HG02642 (cell line): ENCODE results near the gene TUT1.
"Not testable (repeated sequence)": the region's sequence is repeated elsewhere in the genome, so short reads cannot be mapped to it uniquely, and the experiment has no call there.

Experiments used
- ATAC-seq: cut with Tn5 transposase; IDR thresholded peaks from one replicate; pipeline ENCODE4 v1.9.1; 2021; ENCODE audit warnings: mild to moderate bottlenecking; ENCODE audit not compliant: unreplicated experiment, poor library complexity

The TUT1 gene

DNA sequence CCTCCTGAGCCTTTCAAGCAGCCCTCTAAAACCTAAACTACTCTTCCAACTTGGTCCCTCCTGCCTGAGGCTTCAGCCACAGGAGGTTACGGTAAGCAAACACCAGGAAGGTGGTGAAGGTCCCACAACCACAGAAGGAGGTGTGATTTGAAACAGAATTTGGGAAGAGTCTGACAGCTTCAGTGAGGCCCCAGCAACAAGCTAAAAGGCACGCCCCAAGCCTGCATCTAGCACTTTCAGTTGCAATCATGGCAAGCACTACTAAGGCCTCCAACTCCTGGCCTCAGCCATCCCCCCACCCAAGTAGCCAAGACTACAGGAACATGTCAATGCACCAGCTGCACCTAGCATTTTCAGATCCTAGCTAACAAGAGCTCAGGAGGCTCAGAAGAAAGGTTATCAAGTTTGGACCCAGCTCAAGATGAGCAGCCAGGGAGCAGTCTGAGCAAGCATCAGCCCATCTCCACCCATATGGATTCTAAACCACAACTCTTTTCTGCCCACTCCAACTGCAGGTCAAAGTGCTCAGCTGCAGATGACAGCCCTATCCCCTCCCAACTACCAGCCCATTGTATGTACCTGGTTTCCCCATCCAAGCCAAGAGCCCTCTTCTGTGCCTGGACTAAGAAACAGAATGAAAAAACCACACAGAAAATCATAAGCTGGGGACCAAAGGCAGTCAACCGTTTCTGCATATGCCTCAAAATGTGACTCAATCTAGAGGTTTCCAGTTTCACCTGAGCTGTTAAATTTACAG is 34.3 kb downstream of the TUT1 start:
- peak; percentile 17 for ATAC-seq

DNA sequence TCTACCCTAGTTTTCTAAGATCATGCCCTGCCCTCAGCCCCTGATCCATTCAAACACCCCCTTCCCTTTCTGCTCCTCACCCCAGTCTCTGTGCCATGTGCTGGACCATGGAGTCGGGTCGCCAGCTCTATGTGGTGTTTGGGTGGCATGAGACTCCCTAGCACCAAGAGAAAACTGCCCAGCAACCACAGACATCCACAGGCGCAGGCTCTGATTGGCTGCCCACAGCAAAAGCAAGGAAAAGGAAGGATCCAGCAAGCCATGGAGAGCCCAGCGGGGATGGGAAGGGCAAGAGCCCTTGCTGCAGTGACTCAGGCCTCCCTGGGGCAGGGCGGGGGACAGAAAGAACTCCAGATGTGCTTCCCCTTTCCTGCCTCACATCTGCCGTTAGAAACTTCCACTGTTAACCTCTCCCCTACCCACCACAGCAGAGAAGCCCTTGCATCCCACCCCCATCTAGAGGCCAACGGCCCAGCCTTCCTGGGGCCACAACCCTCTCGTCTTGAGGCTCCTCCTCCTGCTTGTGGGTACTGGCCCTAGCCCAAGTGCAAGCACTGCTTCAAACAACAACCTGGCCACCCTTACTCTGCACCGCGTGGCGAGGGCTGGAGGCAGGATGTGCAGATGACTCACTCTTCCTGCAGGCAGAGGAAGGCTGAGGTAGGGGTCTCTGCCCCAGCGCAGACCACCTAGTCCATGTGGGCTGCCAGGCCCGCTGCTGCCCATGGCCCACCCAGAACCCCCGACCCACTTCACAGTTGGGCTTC is 35.0 kb downstream of the TUT1 start:
- peak; percentile 39 for ATAC-seq

DNA sequence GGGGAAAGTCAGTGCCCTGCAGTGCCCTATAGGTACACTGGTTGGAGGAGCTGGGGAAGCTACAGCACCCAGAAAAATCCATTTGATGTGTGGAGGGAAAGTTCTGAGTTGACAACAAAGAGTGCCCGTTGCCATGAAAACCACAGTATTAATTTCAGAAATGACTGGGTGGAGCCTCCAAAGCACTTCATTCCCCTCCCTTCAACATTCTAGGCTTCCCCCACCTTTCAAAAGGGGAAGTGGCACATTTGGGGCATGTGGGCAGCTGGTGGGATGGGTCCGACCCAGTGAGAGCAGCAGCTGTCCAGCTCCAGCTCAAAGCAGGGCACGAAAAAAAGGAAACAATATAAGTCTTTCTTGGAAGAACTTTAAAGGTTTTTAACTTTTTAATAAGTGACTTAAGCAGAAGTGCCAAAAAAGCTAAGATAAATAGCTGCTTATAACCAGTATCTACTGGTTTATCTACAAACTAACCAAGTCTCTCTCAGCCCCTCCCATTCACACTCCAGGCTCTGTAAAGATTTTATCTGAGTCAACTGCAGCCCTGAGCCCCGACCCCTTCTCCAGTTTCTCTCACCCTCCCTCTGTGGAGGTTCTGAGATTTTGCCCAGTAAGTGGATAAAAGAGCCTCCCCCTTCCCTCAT is 35.7 kb downstream of the TUT1 start:
- ATAC-seq, result peak; percentile 33

DNA sequence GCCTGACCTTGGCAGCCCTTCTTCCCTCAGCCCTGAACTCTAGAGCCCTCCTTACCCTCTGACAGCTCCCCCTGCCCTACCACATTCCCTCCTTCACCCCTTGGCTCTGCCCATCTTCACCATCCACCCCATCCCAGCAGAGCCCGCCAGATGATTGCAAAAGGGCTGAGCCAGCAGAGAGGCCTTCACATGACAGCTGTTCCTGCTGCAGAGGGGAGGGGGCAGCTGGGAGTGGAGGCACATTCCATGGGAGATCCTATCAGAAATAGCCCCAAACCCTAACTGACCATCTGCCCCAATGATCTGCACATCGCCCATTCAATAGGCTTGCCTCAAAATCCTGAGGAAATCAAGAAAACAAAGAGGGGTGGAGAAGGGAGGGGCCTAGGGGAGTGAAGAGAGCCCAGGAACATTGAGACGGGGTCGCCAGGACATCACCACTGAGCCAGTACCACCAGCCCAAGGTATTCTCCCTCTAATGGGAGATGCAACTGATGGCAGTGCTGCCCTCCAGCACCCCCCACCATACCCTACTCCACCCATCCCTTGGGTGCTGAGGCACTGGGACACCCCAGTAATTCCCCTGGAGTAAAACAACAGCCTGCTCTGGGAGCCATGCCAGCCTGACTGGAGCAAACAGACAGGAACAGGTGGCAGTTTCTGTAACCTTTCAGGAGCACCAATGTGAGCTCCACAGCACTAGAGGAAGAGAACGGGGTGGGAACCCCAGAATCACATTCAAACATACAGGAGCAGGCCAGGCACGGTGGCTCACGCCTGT is 36.7 kb downstream of the TUT1 start:
- ATAC-seq, result no peak

DNA sequence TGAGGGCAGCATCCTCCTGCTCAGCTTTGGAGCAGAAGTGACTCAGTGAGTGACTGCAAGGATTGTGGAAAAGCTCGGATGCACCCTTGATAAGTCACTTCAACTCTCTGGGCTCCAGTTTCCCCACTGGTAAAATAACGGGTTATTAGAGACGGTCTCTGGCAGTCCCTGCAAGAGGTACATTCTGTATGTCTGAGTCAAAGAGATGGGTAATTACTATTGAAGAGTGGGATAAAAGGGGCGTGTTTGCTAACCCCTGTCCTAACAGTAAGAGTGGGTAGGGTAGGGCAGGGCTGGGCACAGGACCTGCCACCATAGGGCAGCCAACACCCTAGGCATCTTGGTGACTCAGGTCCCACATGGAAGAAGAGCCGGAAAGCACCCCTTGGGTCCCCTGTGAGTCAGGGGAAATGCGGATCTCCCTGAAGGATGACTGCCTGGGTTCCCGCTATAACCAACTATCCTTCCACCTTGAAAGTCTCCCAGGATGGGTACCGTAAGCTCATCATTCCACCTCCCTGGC is 37.4 kb downstream of the TUT1 start:
- no peak for ATAC-seq

DNA sequence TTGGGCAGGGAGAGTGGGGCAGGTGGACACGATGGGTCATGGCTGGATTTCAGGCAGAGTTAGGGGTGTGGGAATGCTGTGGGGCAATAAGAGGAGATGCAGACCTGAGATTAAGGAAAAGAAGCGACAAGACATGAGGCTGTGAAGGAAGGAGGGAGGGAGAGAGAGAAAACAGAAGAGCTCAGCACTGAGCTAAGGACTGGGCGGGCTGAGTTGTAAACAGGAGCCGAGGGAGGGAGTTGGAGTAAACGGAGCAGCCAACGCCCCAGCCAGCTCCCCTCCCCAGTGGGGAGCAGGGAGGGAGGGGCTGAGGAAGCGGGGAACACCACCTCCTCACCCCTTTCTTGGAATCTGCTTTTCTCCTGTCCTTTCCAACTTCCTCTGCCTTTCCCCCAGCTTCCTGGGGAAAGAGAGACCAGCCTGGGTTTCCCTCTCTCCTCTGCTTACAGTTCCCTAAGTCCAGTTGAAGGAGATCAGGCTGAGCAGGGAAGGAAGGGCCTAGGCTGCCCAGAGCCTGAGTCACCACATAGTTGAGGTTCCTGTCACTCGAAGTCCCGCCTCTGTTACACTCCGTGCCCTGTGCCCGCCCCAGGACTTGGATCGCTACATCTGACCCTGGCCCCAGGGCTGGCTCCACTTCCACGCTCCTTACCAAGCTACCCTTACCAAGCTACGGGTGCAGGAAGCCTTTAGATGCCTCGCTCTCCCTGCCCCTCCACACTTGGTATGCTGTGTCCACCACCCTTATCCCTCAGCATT is 38.1 kb downstream of the TUT1 start:
- ATAC-seq, result no peak

DNA sequence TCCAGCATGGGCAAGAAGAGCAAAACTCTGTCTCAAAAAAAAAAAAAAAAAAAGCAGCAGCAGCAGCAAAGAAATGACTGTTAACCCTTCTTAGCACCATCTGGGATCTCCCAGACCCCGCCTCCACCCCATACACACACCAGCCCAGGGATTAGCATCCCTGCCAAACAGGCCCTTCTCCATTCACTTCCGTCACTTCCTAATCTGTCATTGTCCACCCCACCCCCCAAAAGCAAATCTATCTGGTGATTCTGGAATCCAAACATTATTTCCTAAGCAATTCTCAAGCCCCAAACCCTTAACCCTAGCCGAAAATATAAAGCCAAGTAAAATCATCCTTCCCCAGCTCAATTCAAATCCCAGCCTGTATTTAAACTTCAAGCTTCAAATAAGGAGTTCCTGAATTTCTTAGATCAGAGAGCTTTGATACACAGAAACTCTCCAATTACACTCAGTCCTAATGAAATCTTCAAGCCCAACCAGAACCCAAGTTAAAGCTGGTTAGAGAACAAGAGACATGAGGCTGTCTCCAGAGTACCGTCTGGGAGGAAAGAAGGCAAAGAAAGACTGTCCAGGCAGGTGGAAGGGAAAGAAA is 38.7 kb downstream of the TUT1 start:
- ATAC-seq, result no peak

DNA sequence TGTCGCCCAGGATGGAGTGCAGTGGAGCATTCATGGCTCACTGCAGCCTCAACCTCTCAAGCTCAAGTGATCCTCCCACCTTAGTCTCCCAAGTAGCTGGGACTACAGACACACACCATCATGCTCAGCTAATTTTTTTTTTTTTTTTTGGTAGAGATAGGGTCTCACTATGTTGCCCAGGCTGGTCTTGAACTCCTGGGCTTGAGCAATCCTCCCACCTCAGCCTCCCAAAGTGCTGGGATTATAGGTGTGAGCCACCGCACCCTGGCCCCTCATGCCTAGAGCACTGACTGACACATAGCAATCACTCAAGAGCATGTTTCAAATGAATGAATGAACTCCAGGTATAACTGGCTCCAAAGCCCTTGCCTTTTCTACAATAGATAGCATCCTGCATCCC is 40.8 kb downstream of the TUT1 start:
- ATAC-seq, result not testable (repeated sequence)

DNA sequence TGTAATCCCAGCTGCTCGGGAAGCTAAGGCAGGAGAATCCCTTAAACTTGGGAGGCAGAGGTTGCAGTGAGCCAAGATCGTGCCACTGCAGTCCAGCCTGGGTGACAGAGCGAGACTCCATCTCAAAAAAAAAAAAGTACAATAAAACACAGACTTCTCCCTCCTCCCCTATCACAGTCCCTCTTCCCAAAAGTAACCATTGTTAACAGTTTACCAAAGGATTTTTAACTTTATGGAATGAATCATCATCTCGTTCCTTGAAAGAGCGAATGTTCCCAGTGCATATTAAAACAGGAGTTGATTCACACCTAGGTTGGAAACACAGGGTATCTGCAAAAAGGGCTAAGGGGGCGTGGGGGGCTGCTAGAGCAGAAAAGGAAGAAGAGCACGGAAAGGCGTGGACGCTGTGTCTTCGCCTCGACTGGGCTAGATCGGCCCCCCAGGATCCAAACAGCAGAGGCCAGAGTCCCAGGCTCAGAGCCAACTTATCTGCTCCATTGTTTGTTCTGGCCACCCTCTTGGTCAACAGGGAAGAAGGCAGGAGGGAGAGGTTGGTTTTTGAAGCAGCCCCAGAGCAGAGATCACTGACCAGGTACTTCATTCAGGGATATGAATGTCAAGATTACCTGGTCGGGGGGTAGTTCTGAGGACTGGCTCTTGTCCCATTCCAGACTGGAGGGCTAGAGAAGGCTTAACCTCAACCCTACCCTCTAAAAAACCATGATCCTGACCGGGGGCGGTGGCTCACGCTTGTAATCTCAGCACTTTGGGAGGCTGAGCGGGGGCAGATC is 42.6 kb downstream of the TUT1 start:
- ATAC-seq, result no peak

DNA sequence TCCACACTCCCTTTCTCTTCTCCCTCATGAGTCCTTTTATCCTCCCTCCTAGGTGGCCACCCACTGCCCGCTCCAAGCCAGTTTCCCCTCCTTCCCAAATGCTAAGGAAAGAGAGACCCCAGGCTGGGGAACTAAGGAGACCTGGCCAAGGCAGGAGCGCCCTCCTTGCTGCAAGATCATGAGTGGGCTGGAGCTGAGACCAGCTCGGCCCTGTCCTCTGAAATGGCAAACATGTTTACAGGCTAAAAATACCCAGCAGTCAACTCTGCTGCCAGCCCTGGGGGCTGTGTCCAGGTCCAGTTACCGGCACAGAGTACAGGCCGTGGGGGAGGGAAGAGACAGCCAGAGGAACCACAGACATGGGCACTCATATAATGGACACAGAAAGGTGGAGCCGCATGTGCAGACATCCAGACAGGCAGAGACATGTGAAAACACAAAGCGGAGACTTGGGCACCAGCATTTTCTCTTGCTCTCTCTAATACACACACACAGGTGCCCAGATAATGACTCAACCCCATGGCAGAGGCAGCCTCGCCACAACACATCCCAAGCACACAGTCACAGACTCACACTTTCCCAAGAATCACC is 43.5 kb downstream of the TUT1 start:
- ATAC-seq, result no peak

DNA sequence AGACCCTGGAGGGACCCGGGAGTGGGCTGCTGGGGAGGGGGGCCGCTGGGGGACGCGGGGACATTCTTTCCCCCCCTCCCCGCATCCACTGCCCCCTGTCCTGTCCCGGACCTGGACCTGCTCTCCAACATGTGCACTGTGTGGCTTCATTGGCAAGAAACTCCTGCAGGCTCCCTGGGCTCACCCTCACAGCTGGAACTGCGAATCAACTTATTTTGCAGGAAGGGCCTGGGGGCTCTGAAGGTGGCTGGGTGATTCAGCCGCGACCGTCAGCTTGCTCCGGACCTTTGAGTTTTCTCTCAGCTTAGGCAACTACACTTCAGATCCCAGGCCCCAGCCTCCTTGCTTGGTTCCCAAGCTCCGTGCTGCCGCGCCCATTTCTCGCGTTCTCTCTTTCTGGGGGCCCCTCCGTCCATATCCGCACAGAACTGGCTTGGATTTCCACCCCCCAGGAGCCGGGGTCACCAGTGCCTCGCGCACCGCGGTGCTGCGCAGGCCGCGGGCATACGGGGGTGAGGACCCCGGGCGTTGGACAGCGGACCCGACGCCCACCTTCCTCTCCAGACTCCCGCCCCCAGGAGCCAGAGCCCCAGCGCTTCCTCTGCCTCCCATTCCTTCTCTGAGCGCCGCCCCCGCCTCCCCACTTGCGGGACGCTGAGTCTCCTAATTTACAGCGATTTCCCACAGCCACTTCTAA is 44.2 kb downstream of the TUT1 start:
- ATAC-seq, result no peak

DNA sequence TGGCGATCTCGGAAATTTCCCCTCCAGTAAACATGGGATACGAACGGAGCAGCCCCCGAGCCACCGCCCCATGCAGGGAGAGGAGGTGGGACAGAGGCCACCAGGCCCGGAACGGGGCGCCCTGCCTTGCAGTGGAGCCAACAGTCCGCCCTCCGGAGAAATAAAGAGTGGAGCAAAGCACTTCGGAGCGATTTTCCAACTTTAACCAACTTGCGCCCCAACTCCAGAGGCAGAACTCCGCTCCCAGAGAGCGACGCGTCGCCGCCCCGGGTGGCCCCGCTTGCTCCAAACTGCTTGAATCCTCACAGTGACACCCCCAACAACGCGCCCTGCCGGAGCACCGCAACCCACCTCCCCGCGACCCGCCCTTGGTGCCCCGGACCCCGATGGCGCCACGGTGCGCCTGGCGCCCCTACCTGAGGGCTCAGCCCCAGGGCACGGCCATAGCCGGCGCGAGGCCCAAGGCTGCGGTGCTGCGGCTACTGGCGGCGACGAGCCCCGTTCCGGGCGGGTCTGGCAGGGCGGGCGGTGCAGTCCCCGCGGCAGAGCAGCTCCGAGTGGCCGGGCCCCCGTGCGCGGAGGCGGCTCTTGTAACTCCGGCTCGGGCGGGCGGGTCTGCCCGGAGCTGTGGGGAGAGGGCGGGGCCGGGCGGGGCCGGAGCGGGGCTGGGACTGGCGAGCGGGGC is 44.9 kb downstream of the TUT1 start, which contains the start of gene AHNAK:
AHNAK (minus strand) TSS at position 563 of the 685 bp plus-strand sequence. CDS start 10,708 bp downstream, outside the sequence.
- no peak for ATAC-seq

DNA sequence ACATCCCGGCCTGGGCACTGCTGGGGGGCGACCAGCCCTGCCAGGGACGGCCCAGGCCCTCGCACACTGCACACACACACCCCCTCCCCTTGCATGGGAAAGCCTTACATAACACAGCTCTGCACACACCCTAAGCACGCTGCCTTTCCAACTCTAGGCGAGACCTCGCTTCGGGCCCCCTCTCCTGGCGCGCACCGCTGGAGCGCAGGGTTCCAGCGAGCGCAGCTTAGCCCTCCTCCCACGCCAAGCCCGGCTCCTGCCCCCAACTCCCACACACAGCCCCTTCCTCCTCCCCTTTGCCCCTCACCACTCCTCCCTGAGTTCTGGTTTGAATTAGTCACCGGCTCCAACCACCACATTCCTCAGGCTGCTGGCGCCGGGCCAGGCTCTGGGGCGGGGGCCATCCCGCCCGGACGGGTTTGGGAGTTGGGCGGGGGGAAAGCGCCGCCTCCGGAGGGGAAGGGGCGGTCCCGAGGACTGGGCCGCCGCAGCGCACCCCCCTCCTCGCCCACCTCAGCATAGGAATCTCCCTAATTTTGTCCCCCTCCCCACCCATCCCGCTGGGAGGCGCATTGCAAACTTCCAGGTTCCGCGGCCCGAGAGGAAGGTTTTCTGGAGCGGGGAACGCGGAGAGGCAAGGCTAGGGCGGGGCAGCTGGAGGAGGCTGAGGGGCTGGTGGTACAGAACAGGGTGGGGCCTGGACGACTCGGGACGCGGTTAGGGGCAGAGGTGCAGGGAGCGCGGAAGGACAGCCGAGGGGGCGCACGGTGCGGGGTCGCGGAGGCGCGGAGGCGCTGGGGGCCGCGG is 45.7 kb downstream of the TUT1 start:
- ATAC-seq, result no peak

DNA sequence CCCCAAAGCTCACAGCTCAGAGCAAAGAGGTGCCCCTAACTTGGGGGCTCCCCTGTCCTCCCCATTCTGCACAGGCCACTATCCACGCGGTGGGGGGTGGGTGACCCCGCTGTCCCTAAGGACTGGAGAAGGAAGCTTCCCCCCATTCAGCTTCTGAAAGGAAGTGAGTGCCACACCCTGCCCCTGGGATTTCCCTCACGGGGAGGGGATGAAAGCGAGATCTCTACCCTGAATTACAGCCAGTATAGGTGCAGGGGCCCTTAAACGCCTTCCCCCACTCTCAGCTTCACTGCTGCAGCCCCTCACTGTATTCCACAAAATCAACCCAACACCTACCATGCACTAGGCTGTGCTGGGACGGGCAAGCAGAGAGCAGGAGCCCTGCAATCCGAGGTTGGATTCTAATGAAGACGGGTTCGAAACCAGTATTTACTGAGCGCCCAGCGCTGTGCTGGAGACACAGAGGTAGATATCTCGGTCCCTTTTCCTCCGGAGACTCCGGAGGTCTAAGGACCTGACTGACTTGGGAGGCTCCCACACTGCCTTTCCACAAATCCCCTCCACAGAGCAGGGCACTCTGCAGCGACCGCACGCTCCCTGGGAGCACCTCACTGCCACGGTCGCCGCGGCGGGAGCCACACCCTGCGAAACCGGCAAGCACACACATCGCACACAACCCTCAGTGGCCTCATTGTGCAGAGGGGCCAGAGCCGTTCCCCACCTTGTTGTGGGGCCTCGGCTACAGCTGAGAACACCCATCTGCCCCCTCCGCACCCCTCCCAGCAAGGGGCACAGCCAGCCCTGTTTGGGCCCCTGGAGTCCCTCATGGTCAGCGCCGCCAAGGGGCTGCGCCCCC is 46.5 kb downstream of the TUT1 start:
- no peak for ATAC-seq
